NCI-H510A (cell line): ENCODE measurements around the gene LRTM2.
"Not testable (repeated sequence)": the region's sequence is repeated elsewhere in the genome, so short reads cannot be mapped to it uniquely, and the experiment has no call there.

Experiments
- DNase-seq: peaks from one replicate; lab custom pipeline; 2025; lab: John Stamatoyannopoulos, UW

The LRTM2 gene

DNA sequence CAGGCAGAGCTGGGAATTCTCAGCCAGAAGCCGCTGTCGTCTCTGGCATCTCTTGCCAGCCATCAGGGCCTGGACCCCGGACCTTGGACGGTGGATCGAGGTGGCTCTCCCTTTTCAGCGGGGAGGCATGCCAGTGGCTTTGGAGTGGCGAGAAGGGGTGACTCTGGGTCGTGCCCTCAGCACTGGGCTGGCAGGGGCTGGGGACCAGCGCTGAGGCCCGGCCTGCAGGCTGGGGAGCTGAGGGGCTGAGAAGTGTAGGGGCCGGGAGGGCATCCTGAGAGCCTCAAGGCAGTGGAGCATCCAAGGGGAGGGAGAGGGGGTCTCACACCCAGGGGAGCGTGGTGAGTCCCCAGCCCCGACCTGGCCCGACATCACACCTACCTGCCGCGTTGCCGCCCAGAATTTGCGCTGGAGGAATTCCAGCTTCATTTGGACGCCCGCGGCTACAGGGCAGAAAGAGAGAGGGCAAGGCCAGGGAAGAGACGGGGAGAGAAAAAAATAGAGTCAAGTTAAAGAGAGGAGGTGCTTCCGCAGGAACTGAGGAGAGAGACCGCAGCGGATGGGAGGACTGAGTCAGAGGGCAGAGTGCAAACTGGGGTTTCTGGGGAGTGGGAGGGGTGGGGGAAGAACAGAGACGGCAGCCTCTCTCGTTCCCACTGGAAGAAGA, 9.0 kb upstream of the LRTM2 start:
- DNase-seq, result no peak

DNA sequence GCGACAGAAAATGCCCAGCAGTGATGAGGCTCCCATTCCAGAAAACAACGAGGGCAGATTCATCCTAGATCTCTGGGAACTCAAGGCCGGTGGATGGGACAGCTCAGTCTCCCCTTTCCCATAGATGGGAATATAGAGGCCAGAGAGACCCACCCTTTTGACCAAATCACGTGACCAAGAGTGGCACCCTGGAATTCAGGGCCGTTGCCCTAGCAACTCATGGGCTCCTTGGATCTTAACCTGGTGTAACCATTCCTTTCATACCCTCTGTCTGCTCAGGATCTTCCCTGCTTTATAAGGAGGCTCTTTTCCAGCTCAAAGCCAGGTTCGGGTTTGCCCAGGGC, 8.4 kb upstream of the LRTM2 start:
- DNase-seq, result no peak

DNA sequence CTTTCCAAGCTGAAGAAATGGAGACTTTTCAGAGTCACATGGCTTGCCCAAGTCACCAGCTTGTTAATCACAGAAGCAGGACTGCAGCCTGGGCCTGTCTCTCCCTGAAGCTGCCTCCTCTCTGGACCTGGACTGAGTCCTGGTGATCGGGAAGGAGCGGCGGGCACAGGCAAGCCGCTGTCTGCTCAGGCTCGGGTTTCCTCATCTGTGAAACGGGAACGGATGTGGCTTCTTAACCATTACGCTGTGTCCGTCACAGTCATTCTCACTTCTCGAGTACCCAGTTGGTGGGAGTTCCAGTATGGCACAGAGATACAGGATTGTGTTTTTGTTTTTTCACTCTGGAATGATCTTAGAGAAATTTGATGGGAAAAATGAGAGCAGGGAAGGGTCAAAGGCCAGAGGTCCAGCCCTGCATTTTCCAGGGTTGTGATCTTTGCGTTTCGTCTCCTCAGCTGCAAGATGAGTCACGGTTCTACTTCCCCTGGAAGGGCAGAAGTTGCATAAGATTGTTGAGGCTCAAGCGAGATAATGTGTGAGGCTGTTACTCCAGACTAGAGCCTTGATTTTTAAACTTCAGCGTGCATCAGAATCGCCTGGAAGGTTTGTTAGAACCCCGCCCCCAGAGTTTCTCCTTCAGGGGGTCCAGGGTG, 7.6 kb upstream of the LRTM2 start:
- no peak for DNase-seq

DNA sequence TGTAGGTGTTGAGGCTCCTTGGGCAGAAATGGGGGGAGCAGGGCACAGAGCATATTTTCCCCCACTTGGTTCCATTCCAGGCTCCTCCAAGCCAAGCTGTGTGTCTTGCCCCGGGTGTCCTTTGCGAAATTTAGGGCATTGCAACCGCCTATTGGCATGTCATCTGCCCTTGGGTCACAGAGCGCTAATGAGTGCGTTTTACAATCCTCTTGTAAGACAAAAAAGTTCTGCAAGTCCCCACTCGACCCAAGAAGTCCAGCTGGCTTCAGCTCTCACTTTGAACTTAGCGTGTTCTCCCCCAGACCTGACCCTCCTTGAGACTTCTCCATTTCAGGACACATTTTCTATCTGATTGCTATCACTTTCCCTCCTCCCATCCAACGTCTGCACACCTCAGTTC, 6.1 kb upstream of the LRTM2 start:
- DNase-seq, result no peak

DNA sequence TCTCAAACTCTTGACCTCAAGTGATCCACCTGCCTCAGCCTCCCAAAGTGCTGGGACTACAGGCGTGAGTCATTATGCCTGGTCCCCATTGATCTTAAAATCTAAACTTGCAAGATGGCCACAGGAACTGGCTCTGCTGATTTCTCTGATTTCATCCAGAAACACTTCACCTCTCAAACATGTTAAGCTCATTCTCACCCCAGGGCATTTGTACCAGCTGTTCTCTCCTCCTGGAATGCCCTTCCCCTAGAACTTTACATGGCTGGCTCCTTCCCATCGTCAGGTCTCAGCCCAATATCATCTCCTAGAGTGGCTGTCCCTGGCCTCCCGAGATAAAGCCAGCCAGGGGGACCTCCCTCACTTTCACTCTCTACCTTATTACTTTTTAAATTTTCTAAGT, 5.3 kb upstream of the LRTM2 start:
- DNase-seq, result no peak

DNA sequence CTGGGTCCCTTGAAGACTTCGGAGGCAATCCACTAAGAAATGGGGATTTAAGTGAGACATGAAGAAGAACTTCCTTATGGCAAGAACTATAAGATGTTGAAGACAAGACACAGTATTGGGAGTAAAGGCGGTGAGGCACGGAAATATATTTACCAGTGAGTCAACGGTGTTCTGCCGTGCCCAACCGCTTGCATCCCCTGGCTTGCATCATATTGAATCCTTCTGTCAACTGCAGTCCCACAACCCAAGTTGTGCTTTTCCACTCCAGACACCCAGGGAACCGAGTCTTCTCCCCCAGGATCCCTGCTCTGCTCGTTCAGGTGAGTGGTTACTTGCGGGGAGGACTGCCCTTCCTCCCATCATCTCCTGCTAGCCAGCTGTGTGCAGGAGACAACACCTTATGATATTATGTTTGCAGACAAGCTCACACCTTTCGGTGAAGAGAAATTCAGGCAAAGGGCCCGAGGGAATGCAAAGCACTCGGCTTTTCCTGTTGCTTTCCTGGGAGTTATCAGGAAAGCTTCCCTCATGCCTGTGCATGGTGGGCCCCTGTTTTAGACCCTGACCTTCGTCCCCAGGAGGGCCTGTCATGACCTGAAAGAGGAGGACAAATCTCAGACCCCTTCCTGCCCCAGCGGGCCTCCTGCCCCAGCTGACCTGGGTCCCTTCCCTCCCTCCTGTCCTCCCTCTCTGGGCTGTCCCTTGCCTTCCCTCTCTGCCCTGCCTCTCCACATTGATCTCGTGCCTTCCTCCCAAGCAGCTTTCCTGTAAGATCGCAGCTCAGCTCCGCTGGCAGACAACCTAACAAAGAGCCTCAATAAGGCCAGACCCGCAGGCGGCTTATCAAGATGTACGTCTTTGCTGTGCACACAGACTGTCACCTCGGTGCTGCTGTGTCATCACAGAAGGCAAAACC, 4.3 kb upstream of the LRTM2 start:
- DNase-seq, result no peak

DNA sequence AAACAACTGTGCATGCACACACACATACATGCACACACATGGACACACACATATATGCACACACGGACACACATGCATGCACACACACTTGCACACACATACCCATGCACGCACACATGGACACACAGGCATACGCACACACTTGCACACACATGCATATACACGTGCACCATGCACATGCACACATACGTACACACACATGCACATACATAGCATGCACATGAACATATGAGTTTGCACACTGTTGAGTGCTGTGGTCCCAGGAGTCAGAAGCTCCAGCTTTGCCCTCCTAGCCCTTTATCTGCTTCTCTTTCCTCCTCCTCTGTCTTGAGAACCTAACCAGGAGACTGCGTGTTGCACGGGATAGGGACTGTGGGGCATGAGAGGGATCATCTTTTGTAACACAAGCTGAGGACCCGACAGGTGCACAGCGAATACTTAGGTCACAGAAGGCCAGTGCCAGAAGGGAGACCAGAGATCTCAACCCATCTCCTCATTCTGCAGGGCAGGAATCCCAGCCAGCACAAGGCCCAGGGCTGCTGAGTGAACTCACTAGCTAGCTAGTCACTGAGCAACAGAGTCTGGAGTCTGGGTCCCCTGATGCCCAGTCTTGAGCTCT, 3.5 kb upstream of the LRTM2 start:
- DNase-seq, result no peak

DNA sequence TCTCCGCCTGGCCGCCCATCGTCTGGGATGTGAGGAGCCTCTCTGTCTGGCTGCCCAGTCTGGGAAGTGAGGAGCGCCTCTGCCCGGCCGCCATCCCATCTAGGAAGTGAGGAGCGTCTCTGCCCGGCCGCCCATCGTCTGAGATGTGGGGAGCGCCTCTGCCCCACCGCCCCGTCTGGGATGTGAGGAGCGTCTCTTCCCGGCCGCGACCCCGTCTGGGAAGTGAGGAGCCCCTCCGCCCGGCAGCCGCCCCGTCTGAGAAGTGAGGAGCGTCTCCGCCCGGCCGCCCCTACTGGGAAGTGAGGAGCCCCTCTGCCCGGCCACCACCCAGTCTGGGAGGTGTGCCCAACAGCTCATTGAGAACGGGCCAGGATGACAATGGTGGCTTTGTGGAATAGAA, 2.4 kb upstream of the LRTM2 start:
- DNase-seq, result not testable (repeated sequence)

DNA sequence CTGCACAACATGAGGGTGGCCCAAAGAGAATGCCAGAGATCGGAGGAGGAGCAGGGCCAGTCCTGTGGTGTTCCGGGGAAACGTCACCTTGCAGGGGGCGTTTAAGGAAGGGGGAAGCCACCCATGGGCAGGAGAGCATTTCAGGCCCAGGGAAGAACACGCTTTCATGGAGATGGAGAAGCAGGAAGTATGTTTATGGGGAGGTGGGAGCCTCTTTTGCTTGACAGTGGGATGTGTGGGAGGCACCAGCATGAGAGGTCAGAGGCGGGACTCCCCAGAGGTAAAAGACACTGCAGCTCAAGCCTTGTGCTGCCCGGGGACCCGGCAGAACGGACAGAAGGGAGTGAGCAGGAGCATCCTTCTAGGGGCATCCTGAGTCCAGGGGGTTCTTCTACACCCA, 1.3 kb upstream of the LRTM2 start:
- no peak for DNase-seq

DNA sequence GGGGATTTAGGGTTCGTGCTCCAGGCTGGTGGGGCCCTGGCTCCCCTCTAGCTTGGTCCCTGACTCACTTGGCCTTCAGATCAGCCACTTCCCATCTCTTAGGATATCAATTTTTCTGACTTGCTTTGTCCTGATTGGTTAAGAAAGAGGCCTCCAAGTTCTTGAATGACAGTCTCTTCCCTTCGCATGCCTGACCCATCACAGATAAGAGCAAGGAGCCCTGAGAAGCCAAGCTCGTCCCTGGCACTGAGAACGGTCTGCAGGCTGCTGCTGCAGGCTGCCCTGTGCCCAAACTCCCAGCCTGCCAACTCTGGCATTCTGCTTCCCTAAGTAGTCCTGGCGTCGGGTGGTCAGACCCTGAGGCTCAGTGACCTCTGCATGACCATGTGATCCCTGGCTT, 794 bp upstream of the LRTM2 start:
- no peak for DNase-seq

DNA sequence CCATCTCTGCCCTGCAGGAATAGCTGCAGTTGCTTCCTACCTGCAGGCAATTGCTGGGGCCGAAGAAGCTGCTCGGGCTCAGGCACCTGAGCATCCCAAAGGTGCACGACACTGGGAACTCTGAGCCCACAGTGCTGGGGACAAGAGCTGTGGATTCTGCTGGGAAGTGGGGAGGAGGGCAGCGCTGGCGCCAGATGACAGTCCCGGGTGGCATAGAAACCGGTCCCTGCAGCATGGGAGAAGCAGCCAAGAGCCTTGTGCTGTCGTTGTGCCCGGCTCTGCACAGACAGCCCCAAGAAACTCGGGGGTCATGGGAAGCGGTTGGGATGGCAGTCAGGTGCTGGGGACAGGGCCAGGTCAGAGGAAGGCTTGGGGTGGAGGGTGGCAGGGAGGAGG, 529 bp downstream of the LRTM2 start:
- DNase-seq, result no peak

DNA sequence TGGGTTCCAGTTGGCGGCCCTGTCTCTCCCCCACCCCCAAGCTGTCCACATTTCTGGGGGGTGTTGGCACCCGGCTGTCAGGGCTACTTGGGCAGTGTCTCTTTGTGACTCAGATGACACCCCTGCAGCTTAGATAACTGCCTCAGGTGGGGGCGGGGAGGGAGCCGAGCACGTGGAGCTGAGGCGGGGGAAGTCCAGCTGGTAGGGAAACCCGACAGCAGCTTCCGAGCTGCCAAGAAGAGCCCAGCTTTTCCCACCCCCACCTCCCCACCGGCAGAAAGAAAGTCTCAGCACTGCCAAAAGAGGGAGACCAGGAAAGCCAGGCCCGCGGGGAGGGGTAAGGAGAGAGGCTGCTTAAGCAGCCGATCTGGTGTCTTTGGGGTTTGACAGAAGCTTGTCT, 1.4 kb downstream of the LRTM2 start:
- no peak for DNase-seq

DNA sequence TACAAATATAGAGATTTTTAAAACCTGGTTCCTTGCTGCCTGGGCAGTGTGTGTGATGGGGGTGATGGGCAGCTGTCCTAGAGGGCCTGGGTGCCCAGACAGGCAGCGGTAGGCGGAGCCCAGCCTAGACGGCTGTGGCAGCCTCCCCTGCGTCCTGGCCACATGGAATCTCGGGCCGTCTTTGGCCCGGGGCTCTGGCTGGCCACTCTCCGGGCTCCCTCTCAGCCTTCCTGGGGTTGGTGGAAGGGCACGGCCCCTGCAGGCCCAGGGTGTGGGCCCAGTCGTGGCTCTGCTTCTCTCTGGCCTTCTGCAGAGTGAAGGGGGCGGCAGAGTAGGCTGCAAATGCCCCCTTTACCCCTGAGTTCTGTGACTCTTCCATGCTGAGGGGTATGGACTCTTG, 2.3 kb downstream of the LRTM2 start:
- DNase-seq, result no peak

DNA sequence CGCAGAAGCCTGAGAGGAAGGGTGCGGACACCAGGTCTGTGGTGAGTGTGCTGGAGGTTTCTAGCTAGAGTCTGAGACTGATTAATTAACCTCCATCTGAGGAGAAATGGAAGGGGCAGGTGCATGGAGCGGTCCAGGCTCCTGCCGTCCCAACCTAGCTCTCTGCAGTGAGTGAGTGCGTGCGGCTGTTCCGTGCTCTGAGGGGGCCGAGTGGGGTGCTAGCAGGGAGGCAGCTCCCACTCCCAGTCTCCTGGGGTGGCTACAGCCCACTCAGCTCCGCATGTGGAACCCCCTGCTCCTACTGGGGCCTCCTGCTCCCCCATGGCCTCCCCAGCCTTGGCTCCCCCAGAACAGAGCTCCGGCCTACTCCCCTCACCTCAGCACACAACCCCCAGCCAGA, 2.9 kb downstream of the LRTM2 start:
- DNase-seq, result no peak

DNA sequence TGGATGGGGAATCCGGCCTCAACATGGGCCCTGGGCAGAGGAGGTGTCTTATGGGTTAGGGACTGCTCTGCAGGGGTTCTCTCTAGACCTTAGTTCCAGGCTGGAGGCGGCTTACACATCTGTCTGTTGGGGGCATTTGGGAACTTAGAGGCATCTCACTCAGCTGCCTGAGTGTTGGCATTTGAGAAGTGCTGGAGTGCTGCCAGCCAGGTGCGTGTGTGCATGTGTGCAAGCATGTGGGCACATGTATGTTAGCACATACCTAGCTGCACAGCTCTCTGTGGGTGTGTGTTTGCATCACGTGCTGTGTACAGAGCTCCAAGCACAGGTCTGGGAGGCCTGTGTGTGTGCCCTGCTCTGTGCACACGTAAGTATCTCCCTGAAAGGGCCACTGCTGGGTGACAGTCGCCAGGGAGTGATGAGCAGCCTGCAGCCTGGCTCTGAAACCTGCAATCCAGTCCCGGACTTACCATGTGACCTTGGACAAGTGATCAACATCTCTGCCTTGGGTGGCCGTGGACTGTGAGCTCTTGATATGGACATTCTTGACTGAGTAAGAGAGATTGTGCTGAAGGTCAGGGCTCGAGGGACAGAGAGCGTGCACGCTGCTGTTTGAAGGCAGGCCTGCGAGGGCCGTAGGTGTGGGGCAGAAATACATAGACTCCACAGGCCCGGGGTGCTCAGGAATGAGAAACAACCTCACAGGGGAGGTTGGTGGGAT, 5.2 kb downstream of the LRTM2 start:
- DNase-seq, result no peak

DNA sequence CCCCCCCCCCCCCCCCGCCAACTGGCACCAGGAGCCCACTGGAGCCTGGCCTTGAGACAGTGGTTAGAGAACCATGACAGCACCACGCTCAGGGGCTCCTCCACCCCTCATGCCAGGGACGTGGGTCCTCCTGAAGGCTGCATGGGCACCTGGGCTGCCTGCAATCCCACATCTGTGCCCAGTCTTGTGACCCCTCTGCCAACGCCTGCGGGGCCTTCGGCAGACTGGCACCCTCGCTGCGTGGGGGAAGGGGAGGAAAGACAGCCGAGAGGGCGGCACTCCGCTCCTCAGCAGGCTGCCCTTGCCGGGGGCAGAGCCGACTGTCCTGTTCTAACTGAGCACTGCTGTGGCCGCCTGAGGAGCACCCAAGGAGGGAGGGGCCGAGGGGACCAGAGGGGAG, 6.0 kb downstream of the LRTM2 start:
- DNase-seq, result no peak

DNA sequence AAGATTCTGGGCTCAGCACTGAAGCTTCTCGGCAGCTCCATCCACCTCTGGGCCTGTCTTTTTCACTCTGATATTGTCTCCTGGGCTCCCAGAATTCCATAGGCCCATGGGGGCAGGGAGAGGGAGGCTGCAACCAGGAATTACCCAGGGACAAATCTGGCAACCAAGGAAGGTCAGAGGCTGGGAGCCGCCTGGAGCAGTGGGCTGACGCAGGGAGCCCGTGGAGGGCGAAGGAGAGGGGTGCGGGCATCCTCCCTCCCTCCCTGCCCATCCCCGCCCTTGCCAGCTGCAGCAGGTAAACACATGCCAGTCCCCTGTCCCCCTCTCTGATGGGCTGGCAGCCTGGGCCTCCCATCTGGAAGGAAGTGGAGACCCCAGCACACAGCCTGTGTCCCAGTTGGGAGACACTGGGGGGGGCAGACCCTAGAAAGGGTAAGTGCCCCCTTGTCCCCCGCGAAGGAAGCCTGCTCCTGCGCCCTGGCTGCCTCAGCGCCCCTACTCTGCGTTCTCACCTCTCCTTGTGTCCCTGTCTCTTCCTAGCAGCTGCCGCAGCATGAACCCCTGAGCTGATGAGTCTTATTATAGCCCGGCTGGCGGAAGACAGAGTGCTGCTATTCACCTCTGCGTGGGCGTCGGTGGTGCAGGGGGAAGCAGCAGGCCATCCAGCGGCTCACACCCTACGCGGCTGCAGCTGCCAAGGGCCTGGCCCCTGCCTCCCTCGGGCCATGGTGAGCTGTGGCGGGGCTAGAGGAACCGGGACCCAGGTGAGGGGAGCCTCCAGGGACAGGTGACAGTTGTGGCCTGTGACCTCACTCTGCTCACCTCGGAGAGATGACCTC, 6.7 kb downstream of the LRTM2 start:
- no peak for DNase-seq

DNA sequence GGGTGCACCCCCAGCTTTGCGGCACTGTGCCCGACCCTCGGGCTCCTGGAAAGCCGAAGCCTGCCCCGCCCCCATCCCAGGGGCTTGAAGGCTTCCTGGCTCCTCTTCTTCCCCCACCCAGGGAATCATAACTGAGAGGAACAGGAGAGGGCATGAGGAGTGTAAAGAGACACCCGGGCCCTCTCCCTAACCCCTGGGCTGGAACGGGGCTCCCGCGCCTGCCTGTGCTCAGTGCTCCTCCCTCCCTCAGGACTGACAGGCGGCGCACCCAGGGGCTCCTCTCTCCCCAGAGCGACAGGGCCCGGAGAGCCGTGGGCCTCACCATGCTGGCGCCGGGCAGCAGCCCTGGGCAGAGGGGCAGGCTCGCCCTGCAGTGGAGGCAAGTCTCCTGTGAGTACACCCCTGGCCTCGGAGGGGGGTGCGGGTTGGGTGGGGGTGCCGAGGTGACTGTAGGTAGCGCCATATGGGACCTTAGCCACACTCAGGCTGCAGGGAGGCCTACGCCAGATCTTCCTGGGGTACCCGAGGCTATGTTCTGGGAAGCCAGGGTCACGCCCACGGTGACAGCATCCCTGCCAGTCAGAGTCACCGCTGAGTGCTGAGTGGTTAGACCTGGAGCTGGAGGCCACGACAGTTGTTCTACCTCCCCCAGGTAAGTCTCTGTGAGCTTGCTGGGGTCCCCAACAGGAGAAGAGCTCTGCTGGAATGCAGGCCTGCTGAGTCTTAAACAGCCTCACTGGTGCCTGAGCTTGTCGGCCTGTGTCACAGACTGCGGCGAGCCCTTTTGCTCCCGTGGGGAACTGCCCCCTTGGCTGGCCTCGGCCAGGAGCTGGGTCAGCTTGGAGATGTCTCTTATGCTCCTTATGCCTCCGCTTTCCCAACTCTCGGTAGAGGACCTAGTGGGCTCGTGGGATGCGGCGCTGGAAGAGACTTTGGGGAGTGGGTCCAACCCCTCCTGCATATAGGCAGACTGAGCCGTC, 7.8 kb downstream of the LRTM2 start:
- no peak for DNase-seq

DNA sequence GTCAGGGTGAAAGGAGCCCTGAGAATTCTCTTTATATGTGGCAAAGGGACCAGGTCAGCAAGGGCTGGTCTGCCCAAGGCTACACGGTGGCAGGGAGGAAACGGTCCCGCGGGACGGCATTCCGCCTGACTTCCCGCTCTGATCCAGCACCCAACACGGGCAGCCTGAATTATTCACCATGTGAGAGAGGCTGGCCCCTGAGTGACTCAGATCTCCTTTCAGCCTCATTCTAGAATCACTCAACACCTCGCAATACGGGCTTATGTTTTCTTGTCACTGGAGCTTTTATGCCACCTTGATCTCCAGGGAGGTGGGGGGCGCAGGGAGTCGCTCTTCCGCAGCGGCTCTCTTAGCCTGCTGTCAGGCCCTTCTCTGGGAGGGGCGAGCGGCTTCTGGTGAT, 8.5 kb downstream of the LRTM2 start:
- DNase-seq, result no peak

DNA sequence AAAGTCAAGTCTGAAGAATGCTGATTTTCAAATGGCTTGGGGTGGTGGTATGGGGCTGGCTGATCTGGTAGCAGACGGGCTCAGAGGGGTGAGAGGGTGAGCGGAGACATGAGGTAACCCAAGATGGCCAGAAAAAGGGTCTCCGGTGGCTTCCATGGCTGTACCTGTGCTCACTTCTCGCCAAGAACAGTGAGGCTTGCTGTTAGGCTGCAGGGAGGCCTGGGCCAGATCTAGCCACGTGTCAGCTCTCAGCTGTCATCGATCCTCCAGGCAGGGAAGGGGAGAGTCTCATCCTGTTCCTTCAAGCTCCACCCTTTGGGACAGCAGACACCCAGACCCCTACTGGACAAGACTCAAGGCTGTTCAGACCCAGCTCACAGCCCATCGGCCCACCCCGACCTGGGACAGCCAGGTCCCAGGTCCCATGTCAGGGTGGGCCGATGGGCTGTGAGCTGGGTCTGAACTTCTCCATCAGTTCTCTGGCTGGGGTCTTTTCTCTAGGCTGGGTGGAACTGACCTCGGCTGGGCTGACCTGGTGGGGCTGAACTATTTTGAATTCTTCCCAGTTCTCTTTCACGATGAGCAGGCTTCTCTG, 9.0 kb downstream of the LRTM2 start:
- DNase-seq, result no peak
